NCI-H69 (cell line): ENCODE data around the gene PPFIA4.

Source experiments
- DNase-seq: peaks from one replicate; lab custom pipeline; 2025; lab: John Stamatoyannopoulos, UW

PPFIA4 gene

DNA sequence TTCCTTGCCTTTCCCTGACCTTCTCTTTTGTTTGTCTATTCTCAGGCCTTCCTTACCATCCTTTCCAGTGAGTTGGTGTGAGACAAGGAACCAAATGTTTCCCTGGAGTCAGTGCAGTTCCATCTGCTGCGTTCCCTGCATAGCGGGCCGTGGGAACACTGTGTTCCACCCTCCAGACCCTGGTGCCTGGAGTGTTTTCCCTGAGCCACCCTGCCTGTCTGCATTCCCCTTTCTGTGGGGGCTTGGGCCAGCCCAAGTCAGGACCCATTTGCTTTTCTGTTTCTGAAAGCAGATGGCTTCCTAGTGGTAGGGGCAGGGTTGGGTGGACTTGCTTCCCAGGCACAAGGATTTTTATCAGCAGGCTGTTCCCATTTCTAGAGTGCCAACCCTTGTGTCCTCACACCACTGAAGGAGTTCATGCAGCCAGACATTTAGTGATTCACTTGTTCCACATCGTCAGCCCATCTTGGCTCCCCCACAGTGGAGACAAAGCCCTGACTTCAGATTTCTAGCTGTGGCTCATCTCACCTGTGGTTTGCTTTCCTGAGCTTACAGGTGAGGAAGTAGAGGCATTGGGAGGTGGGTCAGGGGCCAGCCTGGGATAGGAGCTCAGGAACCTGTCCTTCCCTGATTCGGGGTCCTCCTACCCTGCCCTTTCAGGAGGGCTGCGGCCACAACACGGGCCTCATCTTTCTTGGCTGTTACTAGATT is 73.7 kb downstream of the PPFIA4 start:
- no peak for DNase-seq

- no peak for DNase-seq
These were observed 74.2 kb downstream of the PPFIA4 start for GRCh38 chr1:203100516-203100869.

- peak; percentile 16 for DNase-seq
These were observed 75.7 kb downstream of the PPFIA4 start for GRCh38 chr1:203101813-203102634.

DNA sequence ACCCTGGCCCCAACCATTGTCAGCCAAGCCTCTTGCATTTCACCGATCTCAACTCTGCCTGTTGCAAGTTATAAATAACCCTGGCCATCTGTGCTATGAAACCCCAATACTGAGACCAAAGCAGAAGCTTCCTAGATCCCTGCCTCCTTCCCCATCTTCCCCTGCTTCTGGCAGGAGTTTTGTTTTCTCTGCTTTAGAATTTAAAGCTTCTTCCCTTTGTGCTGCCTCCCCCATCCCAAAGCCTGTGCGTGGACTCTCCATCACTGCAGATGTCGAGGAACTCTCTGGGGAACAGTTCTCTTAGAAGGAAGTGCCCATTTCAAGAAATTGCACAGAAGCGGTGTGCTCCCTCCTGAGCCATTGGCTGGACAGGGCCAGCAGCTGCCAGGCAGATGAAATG is 76.9 kb downstream of the PPFIA4 start:
- peak; percentile 34 for DNase-seq

GRCh38 chr1:203103829-203104495 is 77.7 kb downstream of the PPFIA4 start:
- no peak for DNase-seq

- DNase-seq = no peak
These were observed 78.6 kb downstream of the PPFIA4 start for GRCh38 chr1:203104789-203105390.

DNA sequence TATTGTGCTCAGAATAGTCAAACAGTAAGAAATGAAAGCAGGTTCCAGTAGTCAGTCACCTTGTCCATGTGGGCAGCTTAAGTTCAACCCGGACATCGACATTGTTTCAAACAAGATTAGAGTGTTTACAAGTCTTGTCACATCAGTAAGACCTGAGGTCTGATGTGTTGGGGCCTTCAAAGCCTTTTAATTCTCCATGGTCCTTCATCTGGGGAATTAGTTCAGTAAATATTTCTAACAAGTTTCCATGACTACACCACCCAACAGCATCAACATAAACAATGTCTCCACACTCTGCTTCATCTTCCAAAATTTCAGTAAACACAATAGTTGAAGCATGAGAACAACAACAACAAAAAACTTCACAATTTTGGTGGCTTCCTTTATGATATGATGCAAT is 86.2 kb downstream of the PPFIA4 start:
- DNase-seq = no peak

GRCh38 chr1:203113308-203113707 is 87.0 kb downstream of the PPFIA4 start:
- no peak for DNase-seq

DNA sequence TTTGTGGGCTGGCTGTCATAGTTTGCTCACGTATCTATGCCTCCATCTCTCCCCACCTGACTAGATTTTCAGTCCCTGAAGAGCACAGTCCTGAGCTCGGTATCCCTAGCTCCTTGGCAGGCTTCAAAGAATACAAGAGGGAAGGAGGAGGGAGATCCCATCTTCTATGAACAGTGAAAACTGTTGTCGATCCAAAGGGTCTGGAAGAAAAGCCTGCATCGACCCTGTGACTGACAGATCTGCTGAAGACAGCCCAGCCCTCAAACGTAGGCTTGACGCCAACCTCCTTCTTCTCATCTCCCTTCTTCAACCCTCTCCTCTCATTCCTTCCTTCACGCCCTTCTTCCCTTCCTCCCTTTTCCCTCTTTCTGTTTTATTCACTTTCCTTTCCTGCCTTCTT is 87.9 kb downstream of the PPFIA4 start:
- DNase-seq = no peak

- peak; percentile 84 for DNase-seq
These were observed 90.0 kb downstream of the PPFIA4 start for GRCh38 chr1:203116091-203116820.

DNA sequence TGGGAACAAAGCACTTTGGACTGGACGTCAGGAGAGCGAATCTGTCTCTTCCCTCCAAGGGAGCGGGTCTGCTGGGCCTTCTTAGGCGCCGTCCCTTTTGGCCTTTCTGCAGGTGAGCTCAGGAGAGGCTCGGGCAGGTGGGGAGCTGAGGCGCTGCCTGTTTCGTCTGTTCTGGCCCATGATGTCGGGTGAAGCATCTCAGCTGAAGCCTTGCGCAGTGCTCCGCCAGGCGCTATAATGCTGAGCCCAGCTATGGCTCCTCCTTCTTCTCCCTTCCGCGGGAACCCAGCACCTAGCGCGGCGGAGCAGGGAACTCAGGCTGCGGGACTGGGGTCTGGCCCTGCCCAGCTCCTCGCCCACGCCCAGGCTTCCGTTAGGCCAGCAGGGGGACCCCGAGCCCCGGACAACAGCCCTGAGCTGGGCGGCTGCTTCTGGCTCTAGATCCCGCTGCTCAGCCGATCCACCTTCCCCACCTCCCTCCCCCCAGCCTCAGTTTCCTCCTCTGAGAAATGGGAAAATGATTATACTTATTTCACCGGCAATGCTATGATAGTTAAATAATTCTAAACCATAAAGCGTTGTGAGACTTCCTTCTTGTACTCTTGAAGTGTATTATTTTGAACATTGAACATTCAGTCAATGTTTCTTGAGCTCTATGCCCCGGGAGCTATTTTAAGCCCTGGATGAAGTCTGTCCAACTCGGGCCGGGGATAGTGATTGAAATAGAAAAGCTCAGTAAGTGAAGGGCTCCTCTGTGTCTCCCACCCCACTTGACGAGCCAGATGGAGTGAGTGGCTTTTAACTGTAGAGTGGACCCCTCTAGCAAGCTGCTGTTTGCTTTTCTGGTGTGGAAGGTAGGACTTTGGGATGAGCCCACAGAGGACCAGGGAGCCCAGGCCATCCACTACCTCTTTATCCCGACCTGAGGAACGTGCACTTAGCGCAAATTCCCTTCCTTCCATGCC is 91.6 kb downstream of the PPFIA4 start:
- DNase-seq = peak; percentile 88

- no peak for DNase-seq
These were observed 94.2 kb downstream of the PPFIA4 start for GRCh38 chr1:203120325-203121153.

DNA sequence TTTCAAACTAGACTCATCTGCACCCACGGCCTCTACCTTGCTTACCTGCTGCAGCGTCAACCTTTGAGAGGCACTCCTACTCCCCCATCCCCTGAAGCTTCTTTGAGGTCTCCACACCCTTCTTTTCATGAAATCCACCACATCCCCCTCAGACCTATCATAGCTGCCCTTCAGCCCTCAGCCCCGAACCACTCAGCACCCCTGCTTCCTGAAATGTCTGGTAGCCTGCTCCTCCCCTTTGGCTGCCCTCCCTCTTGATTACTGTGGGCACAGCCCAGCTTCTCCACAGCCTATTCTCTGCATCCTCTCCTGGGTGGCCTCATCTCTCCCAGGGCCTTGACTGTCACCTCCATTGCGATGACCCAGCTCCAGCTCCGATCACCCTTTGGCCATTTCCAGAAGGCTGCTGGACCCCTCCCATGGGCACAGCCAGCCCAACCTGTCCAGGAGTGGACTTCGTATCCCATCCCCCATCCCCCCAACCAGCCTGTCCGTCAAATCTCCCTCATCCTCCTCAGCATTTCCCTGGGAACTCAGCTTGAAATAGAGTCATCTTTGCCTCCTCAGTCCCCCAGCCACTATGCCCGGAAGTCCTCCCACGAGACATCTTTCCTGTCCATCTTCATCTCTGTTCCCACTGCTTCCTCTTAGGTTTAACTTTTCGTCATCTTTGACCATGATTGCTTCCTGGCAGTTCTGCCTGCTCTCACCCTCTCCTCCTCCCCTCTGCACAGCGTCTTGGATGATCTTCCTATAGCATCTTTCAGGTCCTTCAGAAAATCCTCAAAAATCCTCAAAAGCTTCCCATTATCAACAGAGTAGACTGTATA is 95.1 kb downstream of the PPFIA4 start:
- no peak for DNase-seq

DNA sequence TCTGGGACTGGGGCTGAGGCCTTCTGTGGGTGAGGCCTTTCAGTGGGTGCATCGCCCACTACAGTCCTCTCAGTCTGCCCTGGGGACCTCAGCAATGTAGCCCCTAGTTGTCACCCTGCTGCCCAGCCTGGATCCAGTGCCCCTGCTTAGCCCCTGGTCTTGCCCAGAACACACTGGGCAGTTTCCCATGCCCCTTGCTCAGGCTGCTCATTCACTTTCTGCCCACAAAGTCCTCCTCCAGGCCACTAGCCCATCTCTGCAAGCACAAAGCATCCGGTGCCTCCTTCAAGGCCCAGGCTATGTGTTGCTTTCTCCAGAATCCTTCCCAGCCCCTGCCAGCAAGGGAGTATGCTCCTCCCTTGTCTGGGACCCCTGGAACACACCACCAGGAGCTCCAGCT is 95.9 kb downstream of the PPFIA4 start:
- no peak for DNase-seq

DNA sequence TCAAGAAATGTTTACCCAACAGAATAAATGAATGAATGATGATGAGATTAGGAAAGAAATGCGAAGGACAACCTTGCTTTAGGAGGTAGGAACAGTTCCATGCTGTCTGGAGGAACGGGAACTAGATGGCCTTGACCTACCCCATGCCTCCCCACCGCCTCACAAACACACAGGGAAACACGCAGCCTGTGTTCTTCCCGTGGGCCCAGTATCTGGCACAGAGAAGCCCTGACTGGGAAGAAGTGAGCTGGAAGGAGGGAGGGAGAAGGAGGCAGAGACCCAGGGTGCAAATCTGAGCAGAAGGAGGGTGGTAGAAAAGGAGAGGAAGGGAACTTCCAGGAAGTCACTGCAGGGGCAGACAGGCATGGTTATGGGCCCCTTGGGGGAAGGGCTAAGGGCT is 97.7 kb downstream of the PPFIA4 start:
- no peak for DNase-seq

DNA sequence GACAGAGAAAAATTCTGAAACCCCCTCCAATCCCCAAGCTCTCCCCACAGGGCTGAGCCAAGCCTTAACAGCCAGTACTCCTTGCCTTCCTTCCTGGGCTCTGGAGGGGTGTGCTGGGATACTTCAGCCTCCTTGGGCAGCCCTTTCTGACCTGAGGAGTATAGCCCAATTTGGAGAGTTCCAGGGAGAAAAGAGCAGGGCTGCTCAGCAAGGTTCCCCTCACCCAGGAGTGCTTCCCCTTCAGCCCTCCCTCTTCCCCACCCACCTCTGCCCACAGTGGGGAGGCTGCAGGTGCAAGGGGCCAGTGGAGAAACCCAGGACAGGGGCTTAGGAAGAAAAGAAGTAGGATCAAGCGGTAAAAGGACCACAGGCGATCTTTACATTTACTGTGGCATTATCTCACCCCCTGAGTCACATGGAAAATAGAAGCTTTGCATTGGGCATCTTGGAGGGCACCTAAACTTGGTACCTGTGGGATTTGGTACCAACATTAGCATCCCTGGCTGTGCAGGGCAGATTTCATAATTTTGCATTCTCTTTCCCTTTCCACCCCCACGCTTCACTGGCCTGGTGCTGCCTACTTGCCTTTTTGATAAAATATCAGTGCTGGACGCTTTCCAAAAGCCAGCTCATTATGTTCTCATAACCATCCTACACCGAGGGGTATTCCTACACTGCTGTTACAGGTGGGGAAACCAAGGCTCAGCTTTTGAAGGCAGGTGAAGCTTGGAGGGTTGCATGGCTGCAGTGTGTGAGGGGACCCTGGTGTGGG is 98.4 kb downstream of the PPFIA4 start:
- DNase-seq = peak; percentile 30

- DNase-seq = peak; percentile 43
These were observed 100.0 kb downstream of the PPFIA4 start for GRCh38 chr1:203126151-203126865.
